Psoas muscle (tissue), 8 donors: ENCODE results near the gene PIEZO1. TPM values are rescaled to one million over a fixed set of nuclear protein-coding genes. Genes with fewer than 3 reads are reported as not detected.

Source experiments
- ATAC-seq, 4 donors: fragments of 200-7000 bp; cut with Tn5 transposase; one replicate each; pipeline ENCODE4 v1.9.1; 2020; ENCODE audit warnings: moderate library complexity in 3 of 4, mild to moderate bottlenecking in 2 of 4
- DNase-seq, 2 donors: peaks; one replicate each; pipeline ENCODE4 v3.0.0-alpha.2; 2020
- H3K27ac ChIP-seq: fragments of 200-600 bp; one replicate; pipeline ENCODE4 v1.8.0; 2022
- H3K27me3 ChIP-seq, 3 donors: fragments of 200-600 bp in 1 of 3; one replicate each; pipeline versions ENCODE4 v1.6.1 to v1.8.0; 2013 to 2022; ENCODE audit warnings: low read length in 2 of 3, mild to moderate bottlenecking in 2 of 3, moderate library complexity in 1 of 3; ENCODE audit not compliant: insufficient read depth in 3 of 3
- H3K36me3 ChIP-seq, 2 donors: fragments of 200-600 bp in 1 of 2; one replicate each; pipeline versions ENCODE4 v1.6.1 to v1.8.0; 2013 to 2022; ENCODE audit warnings: low read depth in 1 of 2, mild to moderate bottlenecking in 1 of 2, moderate library complexity in 1 of 2; ENCODE audit not compliant: insufficient read depth in 1 of 2
- H3K4me1 ChIP-seq: fragments of 200-600 bp; one replicate; pipeline ENCODE4 v1.8.0; 2022
- H3K4me3 ChIP-seq: fragments of 200-600 bp; one replicate; pipeline ENCODE4 v1.8.0; 2022; ENCODE audit warnings: mild to moderate bottlenecking
- H3K9me3 ChIP-seq: fragments of 200-600 bp; one replicate; pipeline ENCODE4 v1.8.0; 2022
- WGBS, 3 donors: extraction: QIAGEN DNeasy Blood & Tissue Kit; methylation state at CpG; one replicate each; pipeline versions ENCODE4 v1.1.6 to v1.1.7; 2013; 5-methylcytosine and 5-hydroxymethylcytosine counted together
- intact Hi-C, 2 donors: fragments of 100-400 bp; cut with DNase I; formaldehyde crosslinking; loops; one replicate each; pipeline versions ENCODE4 v1.11.0 to v1.14.2; 2022
- polyA plus RNA-seq, 3 donors: library from polyadenylated mRNA; stranded (reverse); fragments of 200-250 nt; gene quantifications; one replicate each; pipeline ENCODE4 v1.2.3, GENCODE V29; 2013
- total RNA-seq, 4 donors: library from RNA; stranded (reverse); fragmentation: NEBNext Ultra II Directional in 2 of 4; extraction: Animal tissue kit (Norgen Biotek cat#: 25700) in 2 of 4; gene quantifications; one replicate each; pipeline versions ENCODE4 v1.2.1 to v1.2.4, GENCODE V29; 2021 to 2023
- TF ChIP-seq, protein P1 (sequence below): fragments of 200-600 bp; IDR thresholded peaks from one replicate; pipeline ENCODE4 v1.8.0; 2022; ENCODE audit warnings: antibody characterized with exemption
- donor health status: healthy with polysubstance abuse.
- donor health status: DM: no; HTN: no; CAD: no; lungs with moderate emphysema.
- donor health status: Bipolar disorder and iron deficiency.
- donor health status: healthy.
- donor health status: DM: yes; HTN: yes; CAD: no.
- donor health status: DM: no; HTN: no; CAD: no.
- donor health status: DM: no; HTN: no; CAD: no.
- donor health status: DM: yes; HTN: yes; CAD: no.

The PIEZO1 gene
- total and polyA plus RNA-seq, 7 donors, result 7.2 to 26.8 (median 10.2) TPM

DNA sequence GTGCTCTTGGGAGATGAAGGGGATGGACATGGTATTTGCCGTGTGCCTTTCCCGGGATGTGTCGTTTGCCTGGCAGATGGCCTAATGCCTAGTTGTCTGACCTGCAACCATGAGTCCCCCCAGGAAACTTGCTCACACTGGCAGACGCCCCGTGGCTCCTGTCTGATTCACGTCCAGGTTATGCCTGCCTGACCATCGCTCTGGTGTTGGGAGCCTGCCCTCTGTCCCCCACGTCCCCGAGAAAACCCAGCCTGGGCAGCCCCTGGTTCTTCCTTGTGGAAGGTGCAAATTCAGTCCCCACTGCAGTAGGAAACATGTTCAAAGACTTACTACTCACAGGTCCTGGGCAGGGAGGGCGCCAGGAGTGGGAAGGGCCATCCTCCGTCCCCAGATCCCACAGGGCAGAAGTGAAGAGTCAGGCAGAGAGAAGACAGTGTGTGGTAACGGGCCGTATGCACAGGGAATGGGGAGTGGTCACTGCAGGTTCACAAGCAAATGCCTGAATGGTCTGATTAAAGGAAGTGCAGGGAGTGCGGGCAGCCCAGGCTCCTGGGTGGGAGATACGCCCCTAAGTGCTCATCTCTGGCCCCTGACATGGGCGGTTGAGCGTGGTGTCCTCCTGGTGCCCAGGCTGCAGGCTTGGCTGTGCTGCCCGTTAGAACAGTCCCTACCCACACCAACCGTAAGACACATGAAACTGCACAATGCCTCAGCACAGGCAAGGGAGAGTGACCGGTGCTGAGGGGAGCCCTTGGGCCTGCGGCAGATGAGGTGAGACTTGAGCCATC lies 94.5 kb downstream of the PIEZO1 start:
- no peak for DNase-seq
- intact Hi-C loops, result no loop called here
- Histone ChIP-seq H3K4me3 (no peak overlapping the region), H3K36me3 (no peaks in the 10 kb centered on the region), H3K27me3 (no peaks in the 10 kb centered on the region), H3K27ac (no peak overlapping the region), H3K9me3 (no peaks in the 10 kb centered on the region), H3K4me1 (peaks cover 32% of the 10 kb centered on the region)
- 79 to 86% (median 81%) methylated on average over 21 of the region's 21 CpGs for WGBS, 3 donors
- TF ChIP-seq, protein P1, sequence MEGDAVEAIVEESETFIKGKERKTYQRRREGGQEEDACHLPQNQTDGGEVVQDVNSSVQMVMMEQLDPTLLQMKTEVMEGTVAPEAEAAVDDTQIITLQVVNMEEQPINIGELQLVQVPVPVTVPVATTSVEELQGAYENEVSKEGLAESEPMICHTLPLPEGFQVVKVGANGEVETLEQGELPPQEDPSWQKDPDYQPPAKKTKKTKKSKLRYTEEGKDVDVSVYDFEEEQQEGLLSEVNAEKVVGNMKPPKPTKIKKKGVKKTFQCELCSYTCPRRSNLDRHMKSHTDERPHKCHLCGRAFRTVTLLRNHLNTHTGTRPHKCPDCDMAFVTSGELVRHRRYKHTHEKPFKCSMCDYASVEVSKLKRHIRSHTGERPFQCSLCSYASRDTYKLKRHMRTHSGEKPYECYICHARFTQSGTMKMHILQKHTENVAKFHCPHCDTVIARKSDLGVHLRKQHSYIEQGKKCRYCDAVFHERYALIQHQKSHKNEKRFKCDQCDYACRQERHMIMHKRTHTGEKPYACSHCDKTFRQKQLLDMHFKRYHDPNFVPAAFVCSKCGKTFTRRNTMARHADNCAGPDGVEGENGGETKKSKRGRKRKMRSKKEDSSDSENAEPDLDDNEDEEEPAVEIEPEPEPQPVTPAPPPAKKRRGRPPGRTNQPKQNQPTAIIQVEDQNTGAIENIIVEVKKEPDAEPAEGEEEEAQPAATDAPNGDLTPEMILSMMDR, result no peak
- no peak for ATAC-seq

DNA sequence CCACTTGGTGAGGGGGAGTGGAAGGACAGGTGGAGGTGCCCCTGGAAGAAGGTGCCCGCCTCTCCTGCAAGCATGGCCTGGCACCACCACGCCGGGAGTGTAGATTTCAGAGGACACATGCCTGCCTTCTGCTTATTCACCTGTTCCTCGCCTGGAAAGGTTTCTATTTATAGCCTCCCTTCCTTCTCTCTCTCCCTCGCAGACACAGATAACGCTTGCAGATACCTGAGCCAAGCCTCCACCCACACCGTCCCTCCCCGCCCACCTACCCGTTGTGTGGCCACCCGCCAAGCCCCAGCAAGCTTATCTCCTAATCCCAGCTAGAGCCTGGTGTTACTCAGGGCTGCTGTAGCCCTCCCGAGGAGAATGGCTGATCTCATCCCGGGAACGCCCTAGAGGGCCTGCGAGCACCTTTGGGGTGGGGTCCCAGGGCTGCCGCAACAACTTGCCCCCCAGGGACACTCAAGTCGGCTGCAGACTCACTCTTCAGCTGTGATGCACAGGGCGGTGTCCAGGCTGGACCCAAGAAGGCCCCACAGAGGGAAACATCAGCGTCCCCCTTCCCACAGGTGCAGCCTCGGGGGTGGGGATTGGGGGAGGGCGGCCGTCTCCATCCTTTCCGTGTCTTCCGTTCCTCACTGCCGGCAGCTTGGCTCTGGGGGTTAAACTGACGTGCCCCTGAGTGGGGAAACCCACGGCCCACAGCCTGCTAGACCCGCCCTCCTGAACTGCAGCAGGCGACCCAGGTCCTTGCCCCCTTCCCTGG lies 96.8 kb downstream of the PIEZO1 start:
- ATAC-seq (peak; percentile 46 to 76 (median 56)), DNase-seq (no peak)
- no peaks in the 10 kb centered on the region for H3K27me3 ChIP-seq

DNA sequence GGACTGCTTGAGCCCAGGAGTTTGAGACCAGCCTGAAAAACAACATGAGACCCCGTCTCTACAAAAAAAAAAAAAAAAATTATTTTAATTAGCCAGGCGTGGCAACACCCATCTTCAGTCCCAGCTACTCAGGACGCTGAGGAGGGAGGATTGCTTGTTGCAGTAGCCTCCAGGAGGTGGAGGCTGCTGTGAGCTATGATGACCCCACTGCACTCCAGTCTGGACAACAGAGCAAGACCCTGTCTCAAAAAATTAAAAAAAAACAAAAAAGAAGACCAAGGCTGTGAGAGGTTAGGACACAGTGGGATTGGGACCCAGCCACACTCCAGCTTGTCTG lies 97.4 kb downstream of the PIEZO1 start:
- Histone ChIP-seq H3K27me3 (no peaks in the 10 kb centered on the region), H3K36me3 (no peaks in the 10 kb centered on the region), H3K4me1 (peaks cover 42% of the 10 kb centered on the region), H3K27ac (peak overlapping the region; percentile 79), H3K9me3 (no peaks in the 10 kb centered on the region), H3K4me3 (no peak overlapping the region)
- TF ChIP-seq, protein P1, result no peak
- DNase-seq (no peak), ATAC-seq (no peak)
- WGBS, 3 donors, result 69 to 88% (median 84%) methylated on average over 3 of the region's 3 CpGs
- intact Hi-C loops, result no loop called here

More for the DNA sequence above, 96.8 kb downstream of the PIEZO1 start:
- no peaks in the 10 kb centered on the region for H3K9me3 ChIP-seq
- H3K4me1 ChIP-seq, result peaks cover 42% of the 10 kb centered on the region
- intact Hi-C loops, result no loop called here
- TF ChIP-seq, protein P1, result no peak
- H3K27ac ChIP-seq, result peak overlapping the region; percentile 79
- whole genome bisulfite sequencing, 3 donors, result 34 to 40% (median 37%) methylated on average over 27 to 28 of the region's 28 CpGs
- no peaks in the 10 kb centered on the region for H3K36me3 ChIP-seq
- H3K4me3 ChIP-seq, result no peak overlapping the region

DNA sequence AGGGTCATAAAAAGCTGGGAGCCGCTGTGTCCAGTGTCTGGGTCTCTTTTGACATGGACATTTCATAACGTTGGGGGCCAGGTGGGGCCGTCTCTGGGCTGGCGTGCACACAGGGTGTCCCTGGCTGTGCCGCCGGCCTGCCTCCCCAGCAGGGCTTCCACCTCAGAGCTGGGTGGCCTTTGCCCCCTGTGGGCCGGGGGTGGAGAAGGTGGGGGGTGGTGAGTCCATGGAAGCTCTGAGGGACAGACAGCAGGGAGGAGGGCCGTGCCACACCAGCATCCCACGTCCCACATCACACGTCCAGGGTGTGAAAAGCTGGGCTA lies 97.8 kb downstream of the PIEZO1 start:
- no peak for DNase-seq
- intact Hi-C loops, result no loop called here
- no peaks in the 10 kb centered on the region for H3K36me3 ChIP-seq
- 47 to 63% (median 49%) methylated on average over 10 of the region's 10 CpGs for WGBS, 3 donors
- peak overlapping the region; percentile 79 for H3K27ac ChIP-seq
- TF ChIP-seq, protein P1, result no peak
- peaks cover 42% of the 10 kb centered on the region for H3K4me1 ChIP-seq
- ATAC-seq, result no peak
- H3K4me3 ChIP-seq, result no peak overlapping the region
- no peaks in the 10 kb centered on the region for H3K9me3 ChIP-seq
- H3K27me3 ChIP-seq, result no peaks in the 10 kb centered on the region
